ENCODE data around the gene AGAP1. TPM values are rescaled to one million over a fixed set of nuclear protein-coding genes. Genes with fewer than 3 reads are reported as not detected.

The AGAP1 gene
- total RNA-seq, 1 donor from 2014 or later, result 47.2 TPM

- Mint-ChIP-seq H3K4me1 (ENCODE audit: low read depth) (peaks cover 10% of the 10 kb centered on the region), H3K27ac (no peak overlapping the region), H3K36me3 (ENCODE audit: insufficient read depth) (no peaks in the 10 kb centered on the region), H3K4me3 (ENCODE audit: low read depth) (no peak overlapping the region), H3K27me3 (no peaks in the 10 kb centered on the region), H3K9me3 (ENCODE audit: low read depth) (no peaks in the 10 kb centered on the region)
- no peak for TF ChIP-seq CTCF (IDR thresholded peaks at IDR 0.05; ENCODE audit: unreplicated experiment)
- no peak for DNase-seq (ENCODE audit: low spot score, unreplicated experiment)
Measured at GRCh38 chr2:235553696-235554100, 59.9 kb downstream of the AGAP1 start.

- Mint-ChIP-seq H3K4me1 (ENCODE audit: low read depth) (peaks cover 10% of the 10 kb centered on the region), H3K9me3 (ENCODE audit: low read depth) (no peaks in the 10 kb centered on the region), H3K27me3 (no peaks in the 10 kb centered on the region), H3K27ac (no peak overlapping the region), H3K4me3 (ENCODE audit: low read depth) (no peak overlapping the region), H3K36me3 (ENCODE audit: insufficient read depth) (no peaks in the 10 kb centered on the region)
- DNase-seq (ENCODE audit: low spot score, unreplicated experiment), result no peak
- no peak for TF ChIP-seq CTCF (IDR thresholded peaks at IDR 0.05; ENCODE audit: unreplicated experiment)
Measured at GRCh38 chr2:235554385-235554784, 60.5 kb downstream of the AGAP1 start.

- no peaks in the 10 kb centered on the region for H3K9me3 Mint-ChIP-seq (ENCODE audit: low read depth)
- H3K4me3 Mint-ChIP-seq (ENCODE audit: low read depth), result no peak overlapping the region
- DNase-seq (ENCODE audit: low spot score, unreplicated experiment), result no peak
- no peak for TF ChIP-seq CTCF (IDR thresholded peaks at IDR 0.05; ENCODE audit: unreplicated experiment)
- H3K27ac Mint-ChIP-seq, result no peak overlapping the region
- H3K36me3 Mint-ChIP-seq (ENCODE audit: insufficient read depth), result no peaks in the 10 kb centered on the region
- peaks cover 11% of the 10 kb centered on the region for H3K4me1 Mint-ChIP-seq (ENCODE audit: low read depth)
- no peaks in the 10 kb centered on the region for H3K27me3 Mint-ChIP-seq
Measured at GRCh38 chr2:235554936-235555335, 61.1 kb downstream of the AGAP1 start.

GRCh38 chr2:235555371-235555770 lies 61.5 kb downstream of the AGAP1 start:
- peaks cover 12% of the 10 kb centered on the region for H3K4me1 Mint-ChIP-seq (ENCODE audit: low read depth)
- H3K27me3 Mint-ChIP-seq, result no peaks in the 10 kb centered on the region
- TF ChIP-seq CTCF (IDR thresholded peaks at IDR 0.05; ENCODE audit: unreplicated experiment), result no peak
- DNase-seq (ENCODE audit: low spot score, unreplicated experiment), result no peak
- no peaks in the 10 kb centered on the region for H3K36me3 Mint-ChIP-seq (ENCODE audit: insufficient read depth)
- H3K27ac Mint-ChIP-seq, result peak overlapping the region; percentile 3
- H3K9me3 Mint-ChIP-seq (ENCODE audit: low read depth), result no peaks in the 10 kb centered on the region
- no peak overlapping the region for H3K4me3 Mint-ChIP-seq (ENCODE audit: low read depth)

- no peak for DNase-seq (ENCODE audit: low spot score, unreplicated experiment)
- H3K9me3 Mint-ChIP-seq (ENCODE audit: low read depth), result no peaks in the 10 kb centered on the region
- H3K36me3 Mint-ChIP-seq (ENCODE audit: insufficient read depth), result no peaks in the 10 kb centered on the region
- H3K4me1 Mint-ChIP-seq (ENCODE audit: low read depth), result peaks cover 14% of the 10 kb centered on the region
- no peak for TF ChIP-seq CTCF (IDR thresholded peaks at IDR 0.05; ENCODE audit: unreplicated experiment)
- no peaks in the 10 kb centered on the region for H3K27me3 Mint-ChIP-seq
- H3K4me3 Mint-ChIP-seq (ENCODE audit: low read depth), result no peak overlapping the region
- H3K27ac Mint-ChIP-seq, result no peak overlapping the region
Measured at GRCh38 chr2:235556086-235556485, 62.2 kb downstream of the AGAP1 start.

Measured in progenitor cell of endocrine pancreas (in vitro differentiated cells).